H1 (cell line): Measurements from ENCODE around the gene CDK5R2.

ENCODE experiments used
- EP300 ChIP-seq, 2 experiments: IDR thresholded peaks; 1 replicate in 1 of 2; 2 replicates in 1 of 2; pipeline ENCODE4 v1.6.1; 2011 to 2012; ENCODE audit warnings: low read depth in 2 of 2, low read length in 2 of 2, mild to moderate bottlenecking in 2 of 2, borderline replicate concordance in 1 of 2, inconsistent platforms in 1 of 2, moderate library complexity in 1 of 2
- EZH2 ChIP-seq: fragments of 200-600 bp; sonication (generic); IDR thresholded peaks from 2 replicates; pipeline ENCODE4 v1.7.1; 2012; ENCODE audit warnings: low read depth, mild to moderate bottlenecking, moderate library complexity, low read length, inconsistent platforms; ENCODE audit not compliant: severe bottlenecking
- MAFK ChIP-seq: IDR thresholded peaks from 2 replicates; pipeline ENCODE4 v1.6.1; 2012; ENCODE audit warnings: low read depth, mild to moderate bottlenecking, improper control_type of control experiment, low read length
- RAD21 ChIP-seq, 2 experiments: IDR thresholded peaks in 1 of 2; conservative IDR thresholded peaks in 1 of 2; 2 replicates each; pipeline ENCODE4 v1.6.1; 2011; ENCODE audit warnings: low read depth in 2 of 2, low read length in 2 of 2, improper control_type of control experiment in 1 of 2, inconsistent platforms in 1 of 2, mild to moderate bottlenecking in 1 of 2, moderate library complexity in 1 of 2
- SP2 ChIP-seq: IDR thresholded peaks from 2 replicates; pipeline ENCODE4 v1.6.1; 2012; ENCODE audit warnings: mild to moderate bottlenecking, low read length, inconsistent platforms
- TAF1 ChIP-seq: IDR thresholded peaks from 2 replicates; pipeline ENCODE4 v1.6.1; 2011; ENCODE audit warnings: mild to moderate bottlenecking, low read depth, low read length
- ZNF274 ChIP-seq: IDR thresholded peaks from 2 replicates; pipeline ENCODE4 v1.7.0; 2012; ENCODE audit warnings: low read length, borderline replicate concordance; ENCODE audit errors: extremely low read depth
- TF ChIP-seq, protein P1 (sequence below), 3 experiments: IDR thresholded peaks; 1 replicate in 2 of 3; 2 replicates in 1 of 3; pipeline versions ENCODE4 v1.5.1 to v1.6.1; 2011; ENCODE audit warnings: low read length in 3 of 3, mild to moderate bottlenecking in 3 of 3, inconsistent platforms in 2 of 3, low read depth in 1 of 3, moderate library complexity in 1 of 3; ENCODE audit not compliant: insufficient read depth in 1 of 3; ENCODE audit errors: control extremely low read depth in 1 of 3

GRCh38 chr2:218944759-218945404 is 14.6 kb upstream of the CDK5R2 start:
- no peak for TF ChIP-seq EZH2
- no peak for TF ChIP-seq EP300 (IDR thresholded peaks at IDR 0.05; ENCODE audit: borderline replicate concordance in 1 of 2, low read depth in 2 of 2, low read length in 2 of 2)
- no peak for TF ChIP-seq MAFK
- TF ChIP-seq, protein P1, sequence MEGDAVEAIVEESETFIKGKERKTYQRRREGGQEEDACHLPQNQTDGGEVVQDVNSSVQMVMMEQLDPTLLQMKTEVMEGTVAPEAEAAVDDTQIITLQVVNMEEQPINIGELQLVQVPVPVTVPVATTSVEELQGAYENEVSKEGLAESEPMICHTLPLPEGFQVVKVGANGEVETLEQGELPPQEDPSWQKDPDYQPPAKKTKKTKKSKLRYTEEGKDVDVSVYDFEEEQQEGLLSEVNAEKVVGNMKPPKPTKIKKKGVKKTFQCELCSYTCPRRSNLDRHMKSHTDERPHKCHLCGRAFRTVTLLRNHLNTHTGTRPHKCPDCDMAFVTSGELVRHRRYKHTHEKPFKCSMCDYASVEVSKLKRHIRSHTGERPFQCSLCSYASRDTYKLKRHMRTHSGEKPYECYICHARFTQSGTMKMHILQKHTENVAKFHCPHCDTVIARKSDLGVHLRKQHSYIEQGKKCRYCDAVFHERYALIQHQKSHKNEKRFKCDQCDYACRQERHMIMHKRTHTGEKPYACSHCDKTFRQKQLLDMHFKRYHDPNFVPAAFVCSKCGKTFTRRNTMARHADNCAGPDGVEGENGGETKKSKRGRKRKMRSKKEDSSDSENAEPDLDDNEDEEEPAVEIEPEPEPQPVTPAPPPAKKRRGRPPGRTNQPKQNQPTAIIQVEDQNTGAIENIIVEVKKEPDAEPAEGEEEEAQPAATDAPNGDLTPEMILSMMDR (IDR thresholded peaks at IDR 0.05; ENCODE audit: control extremely low read depth in 1 of 3, insufficient read depth in 1 of 3, low read depth in 1 of 3, low read length in 3 of 3): no peak
- no peak for TF ChIP-seq SP2
- TF ChIP-seq RAD21 (IDR thresholded peaks at IDR 0.05 in 1 of 2, conservative IDR thresholded peaks at IDR 0.05 in 1 of 2; ENCODE audit: low read depth in 2 of 2, low read length in 2 of 2): no peak
- no peak for TF ChIP-seq ZNF274
- TF ChIP-seq TAF1: no peak
